Gastroesophageal sphincter (tissue), 4 donors: ENCODE measurements around the gene PDAP1. TPM values are rescaled to one million over a fixed set of nuclear protein-coding genes. Genes with fewer than 3 reads are reported as not detected.

Source experiments
- ATAC-seq: fragments of 150-250 bp; one replicate; pipeline ENCODE4 v1.9.1; 2016; ENCODE audit warnings: mild to moderate bottlenecking, moderate library complexity
- H3K27ac ChIP-seq, 4 donors: fragments of 200-600 bp; sonication (generic) in 3 of 4; 1 replicate in 3 of 4; 2 replicates in 1 of 4; pipeline ENCODE4 v1.5.1; 2016 to 2019
- H3K27me3 ChIP-seq: fragments of 200-600 bp; sonication (generic); one replicate; pipeline ENCODE4 v1.5.1; 2019
- H3K36me3 ChIP-seq, 2 donors: fragments of 200-600 bp; sonication (generic); one replicate each; pipeline ENCODE4 v1.5.1; 2019; ENCODE audit warnings: control low read depth in 1 of 2
- H3K4me1 ChIP-seq, 3 donors: fragments of 200-600 bp; sonication (generic); 1 replicate in 2 of 3; 2 replicates in 1 of 3; pipeline ENCODE4 v1.5.1; 2016 to 2019; ENCODE audit warnings: control low read depth in 2 of 3
- H3K4me3 ChIP-seq, 2 donors: fragments of 200-600 bp; sonication (generic); one replicate each; pipeline ENCODE4 v1.5.1; 2019; ENCODE audit warnings: mild to moderate bottlenecking in 1 of 2, moderate library complexity in 1 of 2
- H3K9me3 ChIP-seq, 3 donors: fragments of 200-600 bp; sonication (generic); one replicate each; pipeline ENCODE4 v1.5.1; 2017 to 2019; ENCODE audit warnings: control low read depth in 2 of 3
- EP300 ChIP-seq: sonication (generic); formaldehyde crosslinking; IDR thresholded peaks from one replicate; pipeline ENCODE4 v1.6.1; 2017; ENCODE audit warnings: antibody characterized with exemption, mild to moderate bottlenecking
- POLR2A ChIP-seq, 2 donors: fragments of 450-650 bp; IDR thresholded peaks; one replicate each; pipeline ENCODE4 v1.6.1; 2017; ENCODE audit warnings: antibody characterized with exemption in 2 of 2, mild to moderate bottlenecking in 2 of 2, moderate library complexity in 1 of 2
- POLR2AphosphoS5 ChIP-seq: sonication (generic); formaldehyde crosslinking; IDR thresholded peaks from one replicate; pipeline ENCODE4 v1.6.1; 2017; ENCODE audit warnings: antibody characterized with exemption
- WGBS, 2 donors: methylation state at CpG; one replicate each; pipeline ENCODE4 v1.1.5; 2018; ENCODE audit warnings: low coverage in 1 of 2; 5-methylcytosine and 5-hydroxymethylcytosine counted together
- total RNA-seq, 4 donors: library from RNA; depleted of rRNA; stranded (reverse); fragments of >200 nt; gene quantifications; one replicate each; pipeline ENCODE4 v1.1.0, GENCODE V29; 2016
- TF ChIP-seq, protein P1 (sequence below), 4 experiments: fragments of 200-600 bp in 2 of 4; fragments of 450-650 bp in 2 of 4; sonication (generic) in 1 of 4; IDR thresholded peaks; one replicate each; pipeline ENCODE4 v1.5.1; 2017 to 2019; ENCODE audit warnings: antibody characterized with exemption in 4 of 4, mild to moderate bottlenecking in 2 of 4, moderate library complexity in 2 of 4

PDAP1 gene
- total RNA-seq, 4 donors from 2014 or later = 91.7 to 155 (median 123) TPM

GRCh38 chr7:99386584-99387238 is 21.7 kb downstream of the PDAP1 start:
- no peak for ATAC-seq
- Histone ChIP-seq H3K9me3 (no peaks in the 10 kb centered on the region), H3K27ac (no peak overlapping the region), H3K36me3 (peaks cover 0 to 74% of the 10 kb centered on the region in 2 donors), H3K27me3 (no peaks in the 10 kb centered on the region), H3K4me1 (peaks cover 0 to 5% (median 1%) of the 10 kb centered on the region in 3 donors), H3K4me3 (no peak overlapping the region)
- 100% methylated on average over 4 of the region's 9 CpGs; no CpG with 5 or more reads in 1 of the 2 donors for WGBS, 2 donors
- no peak for TF ChIP-seq EP300
- TF ChIP-seq, protein P1, sequence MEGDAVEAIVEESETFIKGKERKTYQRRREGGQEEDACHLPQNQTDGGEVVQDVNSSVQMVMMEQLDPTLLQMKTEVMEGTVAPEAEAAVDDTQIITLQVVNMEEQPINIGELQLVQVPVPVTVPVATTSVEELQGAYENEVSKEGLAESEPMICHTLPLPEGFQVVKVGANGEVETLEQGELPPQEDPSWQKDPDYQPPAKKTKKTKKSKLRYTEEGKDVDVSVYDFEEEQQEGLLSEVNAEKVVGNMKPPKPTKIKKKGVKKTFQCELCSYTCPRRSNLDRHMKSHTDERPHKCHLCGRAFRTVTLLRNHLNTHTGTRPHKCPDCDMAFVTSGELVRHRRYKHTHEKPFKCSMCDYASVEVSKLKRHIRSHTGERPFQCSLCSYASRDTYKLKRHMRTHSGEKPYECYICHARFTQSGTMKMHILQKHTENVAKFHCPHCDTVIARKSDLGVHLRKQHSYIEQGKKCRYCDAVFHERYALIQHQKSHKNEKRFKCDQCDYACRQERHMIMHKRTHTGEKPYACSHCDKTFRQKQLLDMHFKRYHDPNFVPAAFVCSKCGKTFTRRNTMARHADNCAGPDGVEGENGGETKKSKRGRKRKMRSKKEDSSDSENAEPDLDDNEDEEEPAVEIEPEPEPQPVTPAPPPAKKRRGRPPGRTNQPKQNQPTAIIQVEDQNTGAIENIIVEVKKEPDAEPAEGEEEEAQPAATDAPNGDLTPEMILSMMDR (IDR thresholded peaks at IDR 0.05) = peak in 1 of 4 experiments; percentile 23

DNA sequence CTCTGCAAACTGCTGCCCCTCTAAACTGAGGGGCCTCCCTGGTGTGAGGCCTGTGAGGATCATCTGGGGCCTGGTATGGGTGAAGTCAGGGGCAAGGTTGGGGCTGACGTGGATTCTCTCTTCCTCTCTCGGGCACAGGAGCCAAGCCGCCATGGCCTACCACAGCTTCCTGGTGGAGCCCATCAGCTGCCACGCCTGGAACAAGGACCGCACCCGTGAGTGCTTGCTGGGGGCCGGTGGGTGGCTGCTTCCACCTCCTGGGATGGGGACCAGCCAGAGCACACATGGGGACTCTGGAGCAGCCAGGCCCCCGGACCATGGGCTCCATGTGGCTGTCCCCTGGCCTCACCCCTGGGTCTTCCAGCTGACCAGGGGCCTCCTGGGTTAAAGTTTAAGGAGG is 22.8 kb downstream of the PDAP1 start:
- ATAC-seq = peak; percentile 18
- WGBS, 2 donors = 94% methylated on average over 3 of the region's 8 CpGs; no CpG with 5 or more reads in 1 of the 2 donors
- peaks cover 0 to 16% (median 13%) of the 10 kb centered on the region in 3 donors for H3K4me1 ChIP-seq
- no peaks in the 10 kb centered on the region for H3K9me3 ChIP-seq
- no peak overlapping the region for H3K4me3 ChIP-seq
- peak overlapping the region in 1 of 4 donors; percentile 25 for H3K27ac ChIP-seq
- H3K36me3 ChIP-seq = peaks cover 0 to 62% of the 10 kb centered on the region in 2 donors
- TF ChIP-seq POLR2AphosphoS5 (no peak), POLR2A (IDR thresholded peaks at IDR 0.05) (no peak), EP300 (no peak)
- TF ChIP-seq, protein P1 (IDR thresholded peaks at IDR 0.05) = no peak
- no peaks in the 10 kb centered on the region for H3K27me3 ChIP-seq

DNA sequence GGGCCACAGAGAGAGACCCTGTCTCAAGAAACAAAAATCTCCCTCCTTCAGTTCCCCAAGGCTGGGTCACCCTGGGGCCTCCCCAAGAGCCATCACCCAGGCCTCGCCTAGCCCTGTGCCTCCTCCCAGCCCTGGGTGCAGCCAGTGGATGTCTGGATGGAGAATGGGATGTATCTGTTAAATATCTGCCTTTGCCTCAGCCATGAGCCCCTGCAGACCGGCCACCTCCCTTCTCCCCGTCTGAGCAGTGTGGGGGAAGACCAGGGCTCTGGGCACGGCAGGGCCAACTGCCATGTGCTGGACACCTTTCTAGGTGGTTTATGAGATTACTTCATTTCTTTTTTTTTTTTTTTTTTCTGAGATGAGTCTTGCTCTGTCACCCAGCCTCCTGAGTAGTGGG is 23.9 kb downstream of the PDAP1 start:
- no peak for ATAC-seq
- Histone ChIP-seq H3K4me3 (no peak overlapping the region), H3K27ac (no peak overlapping the region), H3K9me3 (no peaks in the 10 kb centered on the region), H3K4me1 (peaks cover 0 to 27% (median 23%) of the 10 kb centered on the region in 3 donors), H3K27me3 (no peaks in the 10 kb centered on the region), H3K36me3 (peaks cover 0 to 52% of the 10 kb centered on the region in 2 donors)
- TF ChIP-seq, protein P1 (IDR thresholded peaks at IDR 0.05) = no peak
- TF ChIP-seq POLR2A (IDR thresholded peaks at IDR 0.05) (no peak), POLR2AphosphoS5 (no peak), EP300 (no peak)
- 100% methylated on average over 1 of the region's 4 CpGs; no CpG with 5 or more reads in 1 of the 2 donors for WGBS, 2 donors

- no peak overlapping the region for H3K4me3 ChIP-seq
- H3K36me3 ChIP-seq = peaks cover 0 to 45% of the 10 kb centered on the region in 2 donors
- 100% methylated on average over 1 of the region's 13 CpGs; no CpG with 5 or more reads in 1 of the 2 donors for WGBS, 2 donors
- no peak overlapping the region for H3K27ac ChIP-seq
- no peaks in the 10 kb centered on the region for H3K9me3 ChIP-seq
- ATAC-seq = no peak
- TF ChIP-seq EP300 = no peak
- TF ChIP-seq POLR2AphosphoS5 = no peak
- peaks cover 0 to 33% (median 25%) of the 10 kb centered on the region in 3 donors for H3K4me1 ChIP-seq
- H3K27me3 ChIP-seq = no peaks in the 10 kb centered on the region
Measured at GRCh38 chr7:99383791-99384370, 24.5 kb downstream of the PDAP1 start.

GRCh38 chr7:99383203-99383602 is 25.2 kb downstream of the PDAP1 start:
- Histone ChIP-seq H3K9me3 (no peaks in the 10 kb centered on the region), H3K36me3 (peaks cover 0 to 42% of the 10 kb centered on the region in 2 donors), H3K4me3 (no peak overlapping the region), H3K27ac (no peak overlapping the region), H3K4me1 (peaks cover 0 to 40% (median 25%) of the 10 kb centered on the region in 3 donors), H3K27me3 (no peaks in the 10 kb centered on the region)
- 87 to 88% methylated on average over 4 to 10 of the region's 10 CpGs for WGBS, 2 donors
- TF ChIP-seq POLR2AphosphoS5 = no peak
- TF ChIP-seq EP300 = no peak
- TF ChIP-seq, protein P1 (IDR thresholded peaks at IDR 0.05) = no peak
- no peak for TF ChIP-seq POLR2A (IDR thresholded peaks at IDR 0.05)
- ATAC-seq = no peak
